HL-60 (cell line): Measurements from ENCODE around the gene CARD19.

ENCODE experiments used
- DNase-seq, 2 experiments: peaks; one replicate each; pipeline ENCODE4 v3.0.0-alpha.2; 2010 to 2020; ENCODE audit warnings: low read depth in 1 of 2, low spot score in 1 of 2
- H3K27ac ChIP-seq: fragments of 250-450 bp; sonication (Bioruptor Pico); replicated peaks from 2 replicates; pipeline ENCODE4 v1.5.1; 2020; ENCODE audit warnings: mild to moderate bottlenecking, moderate library complexity
- H3K27me3 ChIP-seq: fragments of 250-450 bp; sonication (Bioruptor Pico); 2 replicates; pipeline ENCODE4 v1.5.1; 2021; ENCODE audit warnings: mild to moderate bottlenecking, moderate library complexity; ENCODE audit not compliant: insufficient read depth, poor library complexity, severe bottlenecking
- H3K4me3 ChIP-seq: replicated peaks from 2 replicates; pipeline ENCODE4 v1.5.1; 2011; ENCODE audit warnings: mild to moderate bottlenecking, control low read depth, low read length; ENCODE audit not compliant: insufficient read depth
- GABPA ChIP-seq: IDR thresholded peaks from 2 replicates; pipeline ENCODE4 v1.6.1; 2012; ENCODE audit warnings: low read depth
- POLR2AphosphoS5 ChIP-seq: IDR thresholded peaks from 2 replicates; pipeline ENCODE4 v1.6.1; 2012; ENCODE audit warnings: low read depth
- SPI1 ChIP-seq: IDR thresholded peaks from 2 replicates; pipeline ENCODE4 v1.6.1; 2012; ENCODE audit warnings: low read depth, mild to moderate bottlenecking, borderline replicate concordance
- long read RNA-seq: library from polyadenylated mRNA; unstranded; transcript quantifications from one replicate; pipeline ENCODE4 v2.0.0, GENCODE V29; 2020
- TF ChIP-seq, protein P1 (sequence below): IDR thresholded peaks from 2 replicates; pipeline ENCODE4 v1.6.1; 2012; ENCODE audit warnings: low read depth; ENCODE audit not compliant: insufficient replicate concordance
- TF ChIP-seq, protein P2 (sequence below): IDR thresholded peaks from one replicate; pipeline ENCODE4 v1.5.1; 2011; ENCODE audit warnings: low read length, control low read depth, inconsistent platforms; ENCODE audit not compliant: insufficient read depth

CARD19 gene, protein sequence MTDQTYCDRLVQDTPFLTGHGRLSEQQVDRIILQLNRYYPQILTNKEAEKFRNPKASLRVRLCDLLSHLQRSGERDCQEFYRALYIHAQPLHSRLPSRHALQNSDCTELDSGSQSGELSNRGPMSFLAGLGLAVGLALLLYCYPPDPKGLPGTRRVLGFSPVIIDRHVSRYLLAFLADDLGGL
- long read RNA-seq, transcript CARD19-207 (6 exons, 759 nt) = major isoform, 5 of 28 reads
- long read RNA-seq, partial matches to known transcripts = 0 of 28 reads
- long read RNA-seq, other reads (novel, unspliced or antisense) = 14 of 28 reads

DNA sequence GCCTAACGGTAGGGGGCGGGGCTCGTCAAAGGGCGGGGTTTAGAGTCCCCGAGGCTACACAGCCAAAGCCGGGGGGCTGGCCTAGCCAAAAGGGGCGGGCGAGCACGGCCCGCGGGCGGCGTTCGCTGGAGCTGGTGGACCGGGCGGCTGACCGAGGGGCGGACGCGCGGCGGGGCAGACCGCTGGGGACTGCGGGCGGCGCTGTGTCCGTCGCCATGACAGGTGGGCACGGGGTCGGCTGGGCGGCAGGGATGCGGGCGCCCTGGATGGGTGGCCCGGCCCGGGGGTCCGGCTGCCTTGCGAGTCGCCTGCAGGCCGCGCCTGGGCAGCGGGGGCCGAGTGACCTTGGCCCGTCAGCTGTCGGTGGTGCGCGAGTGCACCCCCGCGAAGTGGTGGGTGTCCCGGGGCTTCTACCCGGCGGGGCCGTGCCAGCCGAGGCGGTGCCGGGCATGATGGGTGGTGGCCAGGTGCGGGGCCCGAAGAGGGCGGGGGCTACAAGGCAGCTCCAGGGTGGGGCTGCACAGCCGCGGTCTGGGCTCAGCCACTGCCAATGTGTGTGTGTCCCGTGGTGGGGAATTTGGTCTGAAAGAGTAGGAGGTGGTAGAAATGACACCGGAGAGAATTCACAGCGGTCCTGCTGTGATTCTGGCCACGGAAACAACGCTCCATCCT, at the start of gene CARD19:
CARD19 (plus strand) TSS at position 87 of the 672 bp plus-strand sequence; CDS start at position 216, 129 bp downstream.
- TF ChIP-seq SPI1 = no peak
- TF ChIP-seq, protein P1, sequence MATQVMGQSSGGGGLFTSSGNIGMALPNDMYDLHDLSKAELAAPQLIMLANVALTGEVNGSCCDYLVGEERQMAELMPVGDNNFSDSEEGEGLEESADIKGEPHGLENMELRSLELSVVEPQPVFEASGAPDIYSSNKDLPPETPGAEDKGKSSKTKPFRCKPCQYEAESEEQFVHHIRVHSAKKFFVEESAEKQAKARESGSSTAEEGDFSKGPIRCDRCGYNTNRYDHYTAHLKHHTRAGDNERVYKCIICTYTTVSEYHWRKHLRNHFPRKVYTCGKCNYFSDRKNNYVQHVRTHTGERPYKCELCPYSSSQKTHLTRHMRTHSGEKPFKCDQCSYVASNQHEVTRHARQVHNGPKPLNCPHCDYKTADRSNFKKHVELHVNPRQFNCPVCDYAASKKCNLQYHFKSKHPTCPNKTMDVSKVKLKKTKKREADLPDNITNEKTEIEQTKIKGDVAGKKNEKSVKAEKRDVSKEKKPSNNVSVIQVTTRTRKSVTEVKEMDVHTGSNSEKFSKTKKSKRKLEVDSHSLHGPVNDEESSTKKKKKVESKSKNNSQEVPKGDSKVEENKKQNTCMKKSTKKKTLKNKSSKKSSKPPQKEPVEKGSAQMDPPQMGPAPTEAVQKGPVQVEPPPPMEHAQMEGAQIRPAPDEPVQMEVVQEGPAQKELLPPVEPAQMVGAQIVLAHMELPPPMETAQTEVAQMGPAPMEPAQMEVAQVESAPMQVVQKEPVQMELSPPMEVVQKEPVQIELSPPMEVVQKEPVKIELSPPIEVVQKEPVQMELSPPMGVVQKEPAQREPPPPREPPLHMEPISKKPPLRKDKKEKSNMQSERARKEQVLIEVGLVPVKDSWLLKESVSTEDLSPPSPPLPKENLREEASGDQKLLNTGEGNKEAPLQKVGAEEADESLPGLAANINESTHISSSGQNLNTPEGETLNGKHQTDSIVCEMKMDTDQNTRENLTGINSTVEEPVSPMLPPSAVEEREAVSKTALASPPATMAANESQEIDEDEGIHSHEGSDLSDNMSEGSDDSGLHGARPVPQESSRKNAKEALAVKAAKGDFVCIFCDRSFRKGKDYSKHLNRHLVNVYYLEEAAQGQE = no peak
- peak within 1 kb of the TSS; percentile 94 for H3K27ac ChIP-seq
- peak within 1 kb of the TSS; percentile 86 for H3K4me3 ChIP-seq
- DNase-seq = no peak
- H3K27me3 ChIP-seq = no peaks in the 10 kb centered on the region

DNA sequence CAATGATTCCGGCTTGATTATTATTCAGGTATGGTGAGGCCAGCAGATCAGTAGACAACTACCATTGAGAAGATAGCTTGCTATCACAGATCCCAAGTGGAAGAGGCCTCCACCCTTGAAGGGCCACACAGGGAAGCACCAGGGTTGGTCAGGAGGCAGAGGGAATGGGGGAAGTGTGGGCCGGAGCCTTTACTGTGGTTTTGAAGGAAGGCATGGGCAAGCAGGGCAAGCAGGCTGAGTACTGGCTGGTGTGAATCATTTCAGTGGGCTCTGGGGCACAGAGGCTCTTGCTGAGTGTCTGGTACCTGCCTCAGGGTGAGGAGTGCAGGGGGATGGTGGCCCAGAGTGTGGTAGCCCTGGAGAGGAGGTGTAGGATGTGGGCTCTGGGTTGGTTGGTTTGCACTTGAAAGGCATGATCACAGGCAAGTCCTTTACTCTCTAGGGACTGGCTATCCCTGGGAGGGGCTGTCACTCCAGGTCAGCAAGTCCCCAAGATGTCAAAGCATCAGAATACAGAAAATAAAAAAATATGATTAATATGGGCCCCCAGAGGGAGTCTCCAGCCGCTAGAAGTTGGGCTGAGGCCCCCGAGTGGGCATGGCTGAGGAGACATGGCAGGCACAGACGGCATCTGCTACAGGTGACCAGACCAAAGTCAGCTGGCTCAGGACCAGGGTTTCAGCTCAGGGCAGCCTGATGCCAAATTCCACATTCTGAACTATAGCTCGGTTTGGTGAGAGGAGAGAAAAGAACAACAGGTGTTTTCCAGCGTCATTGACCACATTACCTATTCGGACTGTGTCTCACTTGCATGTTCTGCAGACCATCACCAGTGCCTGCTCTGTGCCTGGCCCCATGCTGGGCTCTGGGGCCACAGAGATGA, 47.2 kb upstream of the CARD19 start:
- Histone ChIP-seq H3K27ac (no peak overlapping the region), H3K4me3 (no peak overlapping the region), H3K27me3 (no peaks in the 10 kb centered on the region)
- DNase-seq = no peak
- TF ChIP-seq, protein P1 = no peak
- TF ChIP-seq SPI1 (no peak), POLR2AphosphoS5 (no peak), GABPA (no peak)
- TF ChIP-seq, protein P2, sequence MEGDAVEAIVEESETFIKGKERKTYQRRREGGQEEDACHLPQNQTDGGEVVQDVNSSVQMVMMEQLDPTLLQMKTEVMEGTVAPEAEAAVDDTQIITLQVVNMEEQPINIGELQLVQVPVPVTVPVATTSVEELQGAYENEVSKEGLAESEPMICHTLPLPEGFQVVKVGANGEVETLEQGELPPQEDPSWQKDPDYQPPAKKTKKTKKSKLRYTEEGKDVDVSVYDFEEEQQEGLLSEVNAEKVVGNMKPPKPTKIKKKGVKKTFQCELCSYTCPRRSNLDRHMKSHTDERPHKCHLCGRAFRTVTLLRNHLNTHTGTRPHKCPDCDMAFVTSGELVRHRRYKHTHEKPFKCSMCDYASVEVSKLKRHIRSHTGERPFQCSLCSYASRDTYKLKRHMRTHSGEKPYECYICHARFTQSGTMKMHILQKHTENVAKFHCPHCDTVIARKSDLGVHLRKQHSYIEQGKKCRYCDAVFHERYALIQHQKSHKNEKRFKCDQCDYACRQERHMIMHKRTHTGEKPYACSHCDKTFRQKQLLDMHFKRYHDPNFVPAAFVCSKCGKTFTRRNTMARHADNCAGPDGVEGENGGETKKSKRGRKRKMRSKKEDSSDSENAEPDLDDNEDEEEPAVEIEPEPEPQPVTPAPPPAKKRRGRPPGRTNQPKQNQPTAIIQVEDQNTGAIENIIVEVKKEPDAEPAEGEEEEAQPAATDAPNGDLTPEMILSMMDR = no peak

DNA sequence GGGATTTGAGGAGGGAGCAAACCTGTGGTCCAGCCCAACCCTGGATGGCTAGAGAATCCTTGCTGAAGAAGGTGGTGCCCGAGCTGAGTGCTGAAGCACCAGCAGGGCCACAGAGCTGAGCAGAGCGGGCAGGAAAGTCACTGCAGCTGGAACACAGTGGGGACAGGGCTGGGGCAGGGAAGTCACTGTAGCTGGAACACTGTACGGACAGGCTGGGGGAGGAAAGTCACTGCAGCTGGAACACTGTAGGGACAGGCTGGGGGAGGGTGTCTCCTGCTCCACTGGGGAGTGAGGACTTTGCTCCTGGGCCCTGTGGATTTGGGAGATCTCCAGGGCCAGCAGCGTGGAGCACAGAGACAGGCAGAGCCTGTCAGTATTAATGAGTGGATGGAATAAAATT, 46.5 kb upstream of the CARD19 start:
- TF ChIP-seq, protein P1 = no peak
- TF ChIP-seq POLR2AphosphoS5 (no peak), GABPA (no peak), SPI1 (no peak)
- TF ChIP-seq, protein P2 = no peak
- Histone ChIP-seq H3K27me3 (no peaks in the 10 kb centered on the region), H3K4me3 (no peak overlapping the region), H3K27ac (no peak overlapping the region)
- DNase-seq = no peak
